ENCODE data around the gene RUSF1. TPM values are rescaled to one million over a fixed set of nuclear protein-coding genes. Genes with fewer than 3 reads are reported as not detected.

RUSF1 gene
- total and polyA plus RNA-seq, 4 experiments from 2014 or later: 16.3 to 110 (median 61.7) TPM

DNA sequence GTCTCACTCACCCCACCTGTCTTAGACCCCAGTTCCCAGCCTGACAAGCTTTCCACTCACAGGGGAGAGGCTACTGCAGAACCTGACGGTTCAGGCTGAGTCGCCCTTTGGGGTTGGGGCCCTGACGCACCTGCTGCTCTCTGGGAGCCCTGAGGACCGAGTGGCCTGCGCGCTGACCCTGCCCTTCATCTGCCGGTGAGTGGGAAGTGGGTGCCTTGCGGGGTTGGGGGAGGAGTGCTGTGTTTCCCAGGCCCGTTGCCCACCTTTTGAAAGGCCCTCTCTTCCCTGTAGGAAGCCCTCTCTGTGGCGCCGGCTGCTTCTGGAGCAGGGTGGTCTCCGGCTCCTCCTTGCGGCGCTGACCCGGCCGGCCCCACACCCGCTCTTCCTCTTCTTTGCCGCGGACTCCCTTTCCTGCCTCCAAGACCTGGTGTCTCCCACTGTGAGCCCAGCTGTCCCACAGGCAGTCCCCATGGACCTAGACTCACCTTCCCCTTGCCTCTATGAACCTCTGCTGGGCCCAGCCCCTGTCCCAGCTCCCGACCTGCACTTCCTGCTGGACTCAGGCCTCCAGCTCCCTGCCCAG lies 42.3 kb downstream of the RUSF1 start:
- Histone ChIP-seq H3K4me3 (ENCODE audit: low read length in 2 of 2) (no peak overlapping the region), H3K9me3 (ENCODE audit: control insufficient read depth in 1 of 2, low read length in 2 of 2) (no peaks in the 10 kb centered on the region), H3K4me1 (ENCODE audit: insufficient read depth, low read length) (peaks cover 27% of the 10 kb centered on the region), H3K27ac (ENCODE audit: low read depth, low read length) (no peak overlapping the region), H3K36me3 (ENCODE audit: insufficient read depth, low read length) (peaks cover 4% of the 10 kb centered on the region), H3K27me3 (ENCODE audit: insufficient read depth, low read length) (no peaks in the 10 kb centered on the region)
- no peak overlapping the region for H3K4me3 Mint-ChIP-seq
- H3K36me3 Mint-ChIP-seq: peaks cover 21 to 26% of the 10 kb centered on the region in 2 donors
- DNase-seq: no peak
- POLR2A ChIA-PET (ENCODE audit: partially characterized antibody): interaction anchor here (1.4 kb wide), 1 partner anchor 42 kb away, joined by 4 read pairs; the partner anchor contains the start of gene RUSF1
- H3K27me3 Mint-ChIP-seq: no peaks in the 10 kb centered on the region
- intact Hi-C loops (cut with micrococcal nuclease): no loop called here
- no peaks in the 10 kb centered on the region for H3K9me3 Mint-ChIP-seq
- H3K27ac Mint-ChIP-seq: peak overlapping the region in 1 of 7 donors; percentile 68
- CTCF ChIA-PET (ENCODE audit: partially characterized antibody): no interaction called here
- H3K4me1 Mint-ChIP-seq: peaks cover 15 to 28% (median 19%) of the 10 kb centered on the region in 4 donors

DNA sequence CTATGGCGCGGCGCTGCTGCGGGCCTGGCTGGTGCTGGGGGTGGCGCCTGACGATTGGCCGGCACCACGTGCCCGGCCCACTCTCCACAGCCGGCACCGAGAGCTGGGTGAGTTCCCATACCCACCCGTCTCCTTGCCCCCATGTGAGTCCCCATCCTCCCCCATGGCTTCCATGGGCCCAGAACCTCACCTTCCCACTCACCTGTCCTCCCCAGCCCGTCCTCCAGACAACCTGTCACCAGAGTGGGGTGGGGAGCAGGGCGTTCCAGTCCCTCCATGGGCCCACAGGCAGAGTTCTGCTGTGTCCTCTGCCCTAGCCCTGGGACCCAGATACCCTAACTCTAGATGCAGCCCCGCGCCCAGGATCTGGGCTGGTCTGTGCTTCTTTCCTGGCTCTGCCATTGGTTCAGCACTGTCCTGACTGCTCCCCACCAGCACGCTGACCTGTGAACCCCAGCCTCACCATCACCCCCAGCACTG lies 43.4 kb downstream of the RUSF1 start:
- ChIA-PET POLR2A (ENCODE audit: partially characterized antibody) (no interaction called here), CTCF (ENCODE audit: partially characterized antibody) (interaction anchor here (0.6 kb wide), 1 partner anchor 8 kb away, joined by 3 read pairs; no protein-coding TSS in a partner anchor)
- no peaks in the 10 kb centered on the region for H3K9me3 Mint-ChIP-seq
- no peak for DNase-seq
- Histone ChIP-seq H3K36me3 (ENCODE audit: insufficient read depth, low read length) (peaks cover 4% of the 10 kb centered on the region), H3K9me3 (ENCODE audit: control insufficient read depth in 1 of 2, low read length in 2 of 2) (no peaks in the 10 kb centered on the region), H3K27me3 (ENCODE audit: insufficient read depth, low read length) (no peaks in the 10 kb centered on the region), H3K4me1 (ENCODE audit: insufficient read depth, low read length) (peaks cover 38% of the 10 kb centered on the region), H3K27ac (ENCODE audit: low read depth, low read length) (no peak overlapping the region), H3K4me3 (ENCODE audit: low read length in 2 of 2) (no peak overlapping the region)
- peaks cover 21 to 27% of the 10 kb centered on the region in 2 donors for H3K36me3 Mint-ChIP-seq
- intact Hi-C loops (cut with micrococcal nuclease): no loop called here
- H3K27ac Mint-ChIP-seq: no peak overlapping the region
- H3K4me1 Mint-ChIP-seq: peaks cover 24 to 35% (median 26%) of the 10 kb centered on the region in 4 donors
- no peak overlapping the region for H3K4me3 Mint-ChIP-seq
- no peaks in the 10 kb centered on the region for H3K27me3 Mint-ChIP-seq

DNA sequence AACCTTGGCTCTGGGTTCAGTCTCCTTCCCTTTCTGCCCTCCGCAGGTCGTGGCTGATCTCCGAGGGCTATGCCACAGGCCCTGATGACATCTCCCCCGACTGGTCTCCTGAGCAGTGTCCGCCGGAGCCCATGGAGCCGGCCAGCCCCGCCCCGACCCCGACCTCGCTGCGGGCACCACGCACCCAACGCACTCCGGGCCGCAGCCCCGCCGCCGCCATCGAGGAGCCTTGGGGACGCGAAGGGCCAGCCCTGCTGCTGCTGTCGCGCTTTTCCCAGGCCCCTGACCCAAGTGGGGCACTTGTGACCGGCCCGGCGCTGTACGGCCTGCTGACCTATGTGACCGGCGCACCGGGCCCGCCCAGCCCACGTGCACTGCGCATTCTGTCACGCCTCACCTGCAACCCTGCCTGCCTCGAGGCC lies 43.8 kb downstream of the RUSF1 start:
- no peaks in the 10 kb centered on the region for H3K9me3 ChIP-seq (ENCODE audit: control insufficient read depth in 1 of 2, low read length in 2 of 2)
- H3K4me3 ChIP-seq (ENCODE audit: low read length in 2 of 2): no peak overlapping the region
- ChIA-PET CTCF (ENCODE audit: partially characterized antibody) (no interaction called here), POLR2A (ENCODE audit: partially characterized antibody) (no interaction called here)
- H3K9me3 Mint-ChIP-seq: peaks cover 0 to 1% (median 0%) of the 10 kb centered on the region in 8 donors
- DNase-seq: no peak
- H3K4me1 Mint-ChIP-seq: peaks cover 25 to 35% (median 27%) of the 10 kb centered on the region in 4 donors
- H3K36me3 Mint-ChIP-seq: peaks cover 21 to 29% of the 10 kb centered on the region in 2 donors
- no peak overlapping the region for H3K4me3 Mint-ChIP-seq
- H3K27ac Mint-ChIP-seq: no peak overlapping the region
- intact Hi-C loops (cut with micrococcal nuclease): no loop called here
- H3K27me3 Mint-ChIP-seq: no peaks in the 10 kb centered on the region
- peaks cover 4% of the 10 kb centered on the region for H3K36me3 ChIP-seq (ENCODE audit: insufficient read depth, low read length)
- H3K4me1 ChIP-seq (ENCODE audit: insufficient read depth, low read length): peaks cover 38% of the 10 kb centered on the region
- H3K27me3 ChIP-seq (ENCODE audit: insufficient read depth, low read length): no peaks in the 10 kb centered on the region
- H3K27ac ChIP-seq (ENCODE audit: low read depth, low read length): no peak overlapping the region

DNA sequence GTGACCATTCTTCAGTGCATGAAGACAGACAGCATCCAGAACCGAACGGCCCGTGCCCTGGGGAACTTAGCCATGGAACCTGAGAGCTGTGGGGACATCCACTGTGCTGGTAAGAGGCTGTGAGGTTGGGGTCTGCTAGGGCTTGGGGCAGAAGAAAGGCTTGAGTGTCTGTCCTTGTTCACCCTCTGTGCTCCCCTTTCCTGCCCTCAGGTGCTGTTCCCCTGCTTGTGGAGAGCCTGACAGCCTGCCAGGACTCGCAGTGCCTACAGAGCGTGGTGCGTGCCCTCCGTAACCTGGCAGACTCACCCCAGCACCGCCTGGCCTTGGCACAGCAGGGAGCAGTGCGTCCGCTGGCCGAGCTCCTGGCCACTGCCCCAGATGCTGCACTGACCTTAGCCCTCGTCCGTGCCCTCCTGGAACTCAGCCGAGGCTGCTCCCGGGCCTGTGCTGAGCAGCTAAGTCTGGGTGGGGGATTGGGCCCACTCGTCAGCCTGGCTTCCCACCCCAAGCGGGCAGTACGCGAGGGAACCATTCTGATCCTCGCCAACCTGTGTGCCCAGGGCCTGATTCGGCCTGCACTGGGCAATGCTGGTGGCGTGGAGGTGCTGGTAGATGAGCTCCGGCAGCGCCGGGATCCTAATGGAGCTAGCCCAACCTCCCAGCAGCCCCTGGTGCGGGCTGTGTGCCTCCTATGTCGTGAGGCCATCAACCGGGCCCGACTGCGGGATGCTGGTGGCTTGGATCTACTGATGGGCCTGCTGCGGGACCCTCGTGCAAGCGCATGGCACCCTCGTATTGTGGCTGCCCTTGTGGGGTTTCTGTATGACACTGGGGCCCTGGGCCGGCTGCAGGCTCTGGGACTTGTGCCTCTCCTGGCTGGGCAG lies 46.0 kb downstream of the RUSF1 start:
- H3K36me3 ChIP-seq (ENCODE audit: insufficient read depth, low read length): peaks cover 4% of the 10 kb centered on the region
- CTCF ChIA-PET (ENCODE audit: partially characterized antibody): interaction anchor here (1.9 to 4.0 kb wide), 5 partner anchors 8 to 477 kb away, joined by 7 to 38 read pairs (median 18); partner anchors contain the start of genes HSD3B7, RUSF1 and TGFB1I1
- no peaks in the 10 kb centered on the region for H3K27me3 ChIP-seq (ENCODE audit: insufficient read depth, low read length)
- peaks cover 20 to 44% (median 26%) of the 10 kb centered on the region in 4 donors for H3K4me1 Mint-ChIP-seq
- H3K27me3 Mint-ChIP-seq: no peaks in the 10 kb centered on the region
- no peak for DNase-seq
- H3K4me1 ChIP-seq (ENCODE audit: insufficient read depth, low read length): peaks cover 42% of the 10 kb centered on the region
- peaks cover 21 to 35% of the 10 kb centered on the region in 2 donors for H3K36me3 Mint-ChIP-seq
- H3K4me3 Mint-ChIP-seq: no peak overlapping the region
- peaks cover 0 to 2% (median 0%) of the 10 kb centered on the region in 8 donors for H3K9me3 Mint-ChIP-seq
- no peaks in the 10 kb centered on the region for H3K9me3 ChIP-seq (ENCODE audit: control insufficient read depth in 1 of 2, low read length in 2 of 2)
- POLR2A ChIA-PET (ENCODE audit: partially characterized antibody): no interaction called here
- no peak overlapping the region for H3K4me3 ChIP-seq (ENCODE audit: low read length in 2 of 2)
- intact Hi-C loops (cut with micrococcal nuclease): no loop called here
- no peak overlapping the region for H3K27ac ChIP-seq (ENCODE audit: low read depth, low read length)
- peak overlapping the region in 1 of 7 donors; percentile 51 for H3K27ac Mint-ChIP-seq

GRCh38 chr16:31461201-31461920 lies 46.8 kb downstream of the RUSF1 start:
- peak overlapping the region in 6 of 7 donors; percentile 55 to 98 (median 68) for H3K27ac Mint-ChIP-seq
- no peaks in the 10 kb centered on the region for H3K9me3 ChIP-seq (ENCODE audit: control insufficient read depth in 1 of 2, low read length in 2 of 2)
- H3K27me3 Mint-ChIP-seq: no peaks in the 10 kb centered on the region
- H3K27ac ChIP-seq (ENCODE audit: low read depth, low read length): no peak overlapping the region
- ChIA-PET CTCF (ENCODE audit: partially characterized antibody) (interaction anchor here (0.6 to 4.8 kb wide), 20 partner anchors 9 to 479 kb away, joined by 3 to 38 read pairs (median 6); partner anchors contain the start of genes HSD3B7, RUSF1, SLC5A2 and TGFB1I1), POLR2A (ENCODE audit: partially characterized antibody) (interaction anchor here (0.8 to 4.2 kb wide), 13 partner anchors 10 to 586 kb away, joined by 3 to 72 read pairs (median 17); partner anchors contain the start of genes KAT8, RUSF1, TGFB1I1 and ZNF267)
- peaks cover 0 to 2% (median 0%) of the 10 kb centered on the region in 8 donors for H3K9me3 Mint-ChIP-seq
- DNase-seq: no peak
- H3K36me3 Mint-ChIP-seq: peaks cover 21 to 29% of the 10 kb centered on the region in 2 donors
- intact Hi-C loops (cut with micrococcal nuclease): no loop called here
- H3K4me3 ChIP-seq (ENCODE audit: low read length in 2 of 2): no peak overlapping the region
- H3K4me1 ChIP-seq (ENCODE audit: insufficient read depth, low read length): peaks cover 42% of the 10 kb centered on the region
- H3K4me3 Mint-ChIP-seq: peak overlapping the region in 2 of 8 donors; percentile 18
- H3K4me1 Mint-ChIP-seq: peaks cover 15 to 47% (median 25%) of the 10 kb centered on the region in 4 donors
- peaks cover 4% of the 10 kb centered on the region for H3K36me3 ChIP-seq (ENCODE audit: insufficient read depth, low read length)
- no peaks in the 10 kb centered on the region for H3K27me3 ChIP-seq (ENCODE audit: insufficient read depth, low read length)

- Mint-ChIP-seq H3K9me3 (peaks cover 0 to 2% (median 0%) of the 10 kb centered on the region in 8 donors), H3K36me3 (peaks cover 19 to 29% of the 10 kb centered on the region in 2 donors), H3K27ac (peak overlapping the region; percentile 91 to 98 (median 96)), H3K27me3 (no peaks in the 10 kb centered on the region), H3K4me1 (peaks cover 20 to 54% (median 30%) of the 10 kb centered on the region in 4 donors), H3K4me3 (peak overlapping the region; percentile 84 to 94 (median 91))
- H3K36me3 ChIP-seq (ENCODE audit: insufficient read depth, low read length): peaks cover under 1% of the 10 kb centered on the region
- no peaks in the 10 kb centered on the region for H3K27me3 ChIP-seq (ENCODE audit: insufficient read depth, low read length)
- H3K4me1 ChIP-seq (ENCODE audit: insufficient read depth, low read length): peaks cover 46% of the 10 kb centered on the region
- ChIA-PET POLR2A (ENCODE audit: partially characterized antibody) (interaction anchor here (0.5 to 4.2 kb wide), 18 partner anchors 11 to 802 kb away, joined by 3 to 72 read pairs (median 10); partner anchors contain the start of genes KAT8, PYCARD, RUSF1 and SETD1A), CTCF (ENCODE audit: partially characterized antibody) (interaction anchor here (0.7 to 4.8 kb wide), 19 partner anchors 9 to 478 kb away, joined by 3 to 38 read pairs (median 6); partner anchors contain the start of genes HSD3B7, RUSF1, SLC5A2 and TGFB1I1)
- intact Hi-C loops (cut with micrococcal nuclease): no loop called here
- H3K4me3 ChIP-seq (ENCODE audit: low read length in 2 of 2): peak overlapping the region; percentile 67 to 95
- H3K27ac ChIP-seq (ENCODE audit: low read depth, low read length): peak overlapping the region; percentile 99
- peak in 4 of 5 donors; percentile 36 to 47 (median 44) for DNase-seq
- H3K9me3 ChIP-seq (ENCODE audit: control insufficient read depth in 1 of 2, low read length in 2 of 2): no peaks in the 10 kb centered on the region
These were observed 47.6 kb downstream of the RUSF1 start for GRCh38 chr16:31460582-31461002.

Data from CD4-positive, alpha-beta memory T cell (primary cell).